HEK293 (cell line): Measurements from ENCODE around the gene SHC4.
"Not testable (repeated sequence)": the region's sequence is repeated elsewhere in the genome, so short reads cannot be mapped to it uniquely, and the experiment has no call there.

Source experiments
- CTCF ChIP-seq: fragments of 450-650 bp; formaldehyde crosslinking; IDR thresholded peaks from 2 replicates; pipeline ENCODE4 v1.5.1; 2016; ENCODE audit warnings: missing biosample characterization, missing genetic modification characterization
- GLI4 ChIP-seq: fragments of 450-650 bp; formaldehyde crosslinking; IDR thresholded peaks from 2 replicates; pipeline ENCODE4 v1.5.1; 2016; ENCODE audit warnings: missing biosample characterization, missing genetic modification characterization
- KLF1 ChIP-seq: fragments of 450-650 bp; formaldehyde crosslinking; IDR thresholded peaks from 2 replicates; pipeline ENCODE4 v1.5.1; 2016; ENCODE audit warnings: missing biosample characterization, missing genetic modification characterization
- KLF17 ChIP-seq: fragments of 450-650 bp; formaldehyde crosslinking; IDR thresholded peaks from 2 replicates; pipeline ENCODE4 v1.5.1; 2016; ENCODE audit warnings: missing biosample characterization, missing genetic modification characterization
- ZNF214 ChIP-seq: fragments of 450-650 bp; formaldehyde crosslinking; IDR thresholded peaks from 2 replicates; pipeline ENCODE4 v1.5.1; 2017; ENCODE audit warnings: missing biosample characterization, mild to moderate bottlenecking, missing genetic modification characterization, borderline replicate concordance
- ZNF501 ChIP-seq: fragments of 450-650 bp; formaldehyde crosslinking; IDR thresholded peaks from 2 replicates; pipeline ENCODE4 v1.5.1; 2016; ENCODE audit warnings: missing biosample characterization, missing genetic modification characterization
- ZNF660 ChIP-seq: fragments of 450-650 bp; IDR thresholded peaks from 2 replicates; pipeline ENCODE4 v1.5.1; 2018; ENCODE audit warnings: missing biosample characterization, mild to moderate bottlenecking, missing genetic modification characterization

DNA sequence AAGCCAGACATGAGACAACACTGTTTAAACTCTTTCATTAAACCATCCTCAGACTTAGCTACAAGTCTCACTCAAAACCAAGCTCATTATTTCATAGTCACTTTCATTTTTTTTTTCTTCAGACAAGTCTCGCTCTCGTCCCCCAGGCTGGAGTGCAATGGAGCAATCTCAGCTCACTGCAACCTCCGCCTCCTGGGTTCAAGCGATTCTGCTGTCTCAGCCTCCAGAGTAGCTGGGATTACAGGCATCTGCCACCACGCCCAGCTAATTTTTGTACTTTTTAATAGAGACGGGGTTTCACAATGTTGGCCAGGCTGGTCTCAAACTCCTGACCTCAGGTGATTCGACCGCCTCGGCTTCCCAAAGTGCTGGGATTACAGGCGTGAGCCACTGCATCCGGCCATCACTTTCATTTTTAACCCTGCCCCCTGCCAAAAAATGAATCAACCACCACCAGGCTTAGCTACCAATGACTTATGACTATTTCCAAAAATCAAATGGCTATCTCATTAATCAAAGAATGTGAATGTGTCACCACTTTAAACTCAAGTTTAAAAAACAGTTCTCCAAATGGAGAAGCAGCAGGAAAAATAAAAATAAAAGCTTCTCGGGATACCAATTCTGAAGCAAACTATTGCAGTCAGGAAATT lies 173.1 kb downstream of the SHC4 start:
- TF ChIP-seq ZNF214 (tag by site-specific recombination); CTCF (tag by site-specific recombination); KLF1 (tag by site-specific recombination); GLI4 (tag by site-specific recombination); ZNF660; ZNF501 (tag by site-specific recombination); KLF17 (tag by site-specific recombination): not testable (repeated sequence)
